Measurements from ENCODE around the gene SLC39A11.

DNA sequence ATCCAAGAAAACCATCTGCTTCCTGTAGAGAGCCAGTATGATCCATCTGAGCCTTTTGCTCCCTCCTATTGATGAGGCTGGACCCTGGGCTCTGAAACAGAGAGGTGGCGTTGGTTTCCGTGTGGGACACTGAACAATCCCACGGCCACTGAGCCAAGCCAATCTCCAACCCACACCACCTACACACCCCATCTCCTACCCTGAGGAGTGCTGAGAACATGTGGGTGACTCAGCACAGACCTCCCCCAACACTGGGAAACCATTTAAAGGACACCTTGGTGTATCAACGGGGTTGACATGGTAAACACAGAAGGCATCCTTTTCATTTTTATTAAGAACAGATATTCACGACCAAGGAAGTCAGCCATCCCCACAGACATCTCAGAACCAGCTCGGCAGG lies 332.1 kb downstream of the SLC39A11 start:
- TF ChIP-seq, protein P1, sequence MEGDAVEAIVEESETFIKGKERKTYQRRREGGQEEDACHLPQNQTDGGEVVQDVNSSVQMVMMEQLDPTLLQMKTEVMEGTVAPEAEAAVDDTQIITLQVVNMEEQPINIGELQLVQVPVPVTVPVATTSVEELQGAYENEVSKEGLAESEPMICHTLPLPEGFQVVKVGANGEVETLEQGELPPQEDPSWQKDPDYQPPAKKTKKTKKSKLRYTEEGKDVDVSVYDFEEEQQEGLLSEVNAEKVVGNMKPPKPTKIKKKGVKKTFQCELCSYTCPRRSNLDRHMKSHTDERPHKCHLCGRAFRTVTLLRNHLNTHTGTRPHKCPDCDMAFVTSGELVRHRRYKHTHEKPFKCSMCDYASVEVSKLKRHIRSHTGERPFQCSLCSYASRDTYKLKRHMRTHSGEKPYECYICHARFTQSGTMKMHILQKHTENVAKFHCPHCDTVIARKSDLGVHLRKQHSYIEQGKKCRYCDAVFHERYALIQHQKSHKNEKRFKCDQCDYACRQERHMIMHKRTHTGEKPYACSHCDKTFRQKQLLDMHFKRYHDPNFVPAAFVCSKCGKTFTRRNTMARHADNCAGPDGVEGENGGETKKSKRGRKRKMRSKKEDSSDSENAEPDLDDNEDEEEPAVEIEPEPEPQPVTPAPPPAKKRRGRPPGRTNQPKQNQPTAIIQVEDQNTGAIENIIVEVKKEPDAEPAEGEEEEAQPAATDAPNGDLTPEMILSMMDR (IDR thresholded peaks at IDR 0.05): no peak
- TF ChIP-seq EZH2 (IDR thresholded peaks at IDR 0.05) (no peak), EZH2phosphoT487 (IDR thresholded peaks at IDR 0.05) (no peak)
